Mesodermal cell (in vitro differentiated cells): ENCODE results near the gene CLK3.
"Not testable (repeated sequence)": the region's sequence is repeated elsewhere in the genome, so short reads cannot be mapped to it uniquely, and the experiment has no call there.

Source experiments
- H3K27ac ChIP-seq: 2 replicates; pipeline ENCODE4 v1.7.0; 2013; ENCODE audit warnings: mild to moderate bottlenecking, low read depth, low read length, moderate library complexity; ENCODE audit not compliant: severe bottlenecking
- H3K36me3 ChIP-seq: 2 replicates; pipeline ENCODE4 v1.7.1; 2013; ENCODE audit warnings: mild to moderate bottlenecking, low read length, moderate library complexity; ENCODE audit not compliant: control insufficient read depth, insufficient read depth
- H3K4me1 ChIP-seq: one replicate; pipeline ENCODE4 v1.7.1; 2013; ENCODE audit warnings: mild to moderate bottlenecking, low read length; ENCODE audit not compliant: insufficient read depth, control insufficient read depth, poor library complexity, severe bottlenecking
- H3K4me3 ChIP-seq: 2 replicates; pipeline ENCODE4 v1.7.0; 2013; ENCODE audit warnings: low read length, control low read depth, mild to moderate bottlenecking; ENCODE audit not compliant: insufficient read depth, poor library complexity, severe bottlenecking; ENCODE audit errors: extremely low read depth
- H3K9me3 ChIP-seq: 2 replicates; pipeline ENCODE4 v1.7.1; 2013; ENCODE audit warnings: mild to moderate bottlenecking, low read length, moderate library complexity; ENCODE audit not compliant: control insufficient read depth
- WGBS, 2 experiments: methylation state at CpG; one replicate each; pipeline ENCODE4 v1.1.5; 2013; ENCODE audit warnings: missing lambda C conversion rate in 2 of 2; ENCODE audit not compliant: insufficient coverage in 2 of 2; 5-methylcytosine and 5-hydroxymethylcytosine counted together

The CLK3 gene

DNA sequence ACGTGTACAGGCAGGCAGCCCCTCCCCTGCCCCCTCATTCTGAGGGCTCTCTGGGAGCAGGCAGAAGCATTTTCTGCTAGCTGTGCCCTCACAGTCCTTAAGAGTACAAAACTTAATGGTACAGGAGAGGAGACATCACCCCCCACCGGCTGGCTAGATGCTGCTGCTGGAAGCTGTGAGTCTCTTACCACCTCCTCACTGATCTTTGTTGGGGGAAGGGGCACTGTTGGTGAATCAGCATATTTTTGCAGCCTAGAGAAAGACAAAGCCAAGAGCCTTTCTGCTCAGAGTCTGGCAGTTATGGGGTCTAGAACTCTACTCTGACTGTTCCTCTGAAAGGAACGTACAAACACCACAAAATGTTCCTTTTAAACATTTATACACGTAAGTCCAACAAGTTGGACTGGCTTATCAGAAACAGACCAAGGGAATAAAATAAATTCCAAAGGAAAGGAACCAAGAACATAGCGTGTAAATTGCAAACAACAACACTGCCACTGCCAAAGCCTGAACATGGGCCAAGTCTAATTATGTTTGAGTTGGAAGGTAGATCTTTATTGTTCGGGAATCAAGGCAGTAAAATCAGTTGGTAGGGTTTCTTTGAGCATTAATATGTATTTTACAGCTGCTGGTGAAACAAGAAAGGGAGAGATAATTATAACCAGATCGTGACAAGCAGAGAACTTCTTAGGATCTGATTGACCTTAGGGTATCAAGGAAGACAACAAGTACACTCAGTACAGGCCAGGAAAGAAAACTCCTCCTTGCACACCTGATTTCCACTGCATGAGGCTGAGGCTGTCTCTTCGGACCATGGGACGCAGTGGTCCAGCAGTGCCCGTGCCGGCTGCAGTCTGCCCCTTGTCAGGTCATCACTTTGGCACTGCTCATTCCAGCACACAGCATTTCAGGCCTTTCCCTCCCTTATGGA, 27.4 kb downstream of the CLK3 start:
- H3K27ac ChIP-seq: peak overlapping the region; percentile 72
- no peak overlapping the region for H3K4me3 ChIP-seq
- WGBS, 2 experiments: 80 to 95% methylated on average over 8 to 9 of the region's 11 CpGs

GRCh38 chr15:74643665-74644204, 28.1 kb downstream of the CLK3 start:
- 88 to 100% methylated on average over 2 of the region's 2 CpGs for WGBS, 2 experiments
- H3K36me3 ChIP-seq: peaks cover 42% of the 10 kb centered on the region
- H3K27ac ChIP-seq: no peak overlapping the region
- H3K4me1 ChIP-seq: peaks cover 16% of the 10 kb centered on the region
- no peak overlapping the region for H3K4me3 ChIP-seq
- no peaks in the 10 kb centered on the region for H3K9me3 ChIP-seq

More for the DNA sequence above, 27.4 kb downstream of the CLK3 start:
- Histone ChIP-seq H3K4me1 (peaks cover 16% of the 10 kb centered on the region), H3K9me3 (no peaks in the 10 kb centered on the region), H3K36me3 (peaks cover 47% of the 10 kb centered on the region)

GRCh38 chr15:74646480-74646879, 30.8 kb downstream of the CLK3 start:
- Histone ChIP-seq H3K4me3 (no peak overlapping the region), H3K36me3 (peaks cover 38% of the 10 kb centered on the region), H3K9me3 (no peaks in the 10 kb centered on the region), H3K4me1 (peaks cover 16% of the 10 kb centered on the region), H3K27ac (no peak overlapping the region)

DNA sequence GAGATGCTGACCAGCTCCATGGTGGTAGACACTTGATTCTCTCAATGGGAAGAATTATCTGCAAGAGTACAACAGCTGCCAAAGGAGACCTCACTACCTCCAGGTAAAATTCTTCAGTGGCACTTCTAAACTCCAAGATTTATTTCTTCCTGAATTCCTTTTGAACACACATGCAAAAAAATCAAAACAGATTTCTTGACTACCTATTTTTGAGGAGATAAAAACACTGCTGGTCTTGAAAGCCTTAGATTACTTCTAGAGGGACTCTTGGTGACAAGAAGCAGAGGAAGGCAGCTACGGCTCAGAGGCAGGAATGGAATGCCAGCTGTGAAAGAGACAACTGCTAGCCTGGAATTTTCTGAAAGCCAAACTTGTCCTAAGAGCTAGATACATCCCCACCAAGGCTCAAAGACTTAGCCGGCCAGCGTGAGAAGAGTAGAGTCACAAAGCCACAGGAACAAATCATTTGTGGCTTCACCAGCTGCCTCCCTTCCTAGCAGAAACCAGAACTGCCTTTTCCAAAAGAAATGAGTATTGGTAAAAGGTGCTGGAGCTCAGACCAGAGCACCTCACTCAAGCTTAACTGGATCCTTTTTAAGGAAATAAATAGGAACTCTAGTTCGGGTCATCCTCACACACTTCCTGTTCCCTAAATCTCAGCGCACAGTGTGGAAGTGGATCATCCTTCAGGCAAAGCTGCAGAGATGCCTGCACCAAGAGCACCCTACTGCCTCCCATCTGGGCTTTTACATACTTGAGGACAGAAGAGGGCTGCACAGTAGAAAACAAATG, 32.6 kb downstream of the CLK3 start:
- Histone ChIP-seq H3K36me3 (peaks cover 44% of the 10 kb centered on the region), H3K4me1 (peaks cover 7% of the 10 kb centered on the region), H3K4me3 (no peak overlapping the region), H3K9me3 (no peaks in the 10 kb centered on the region), H3K27ac (no peak overlapping the region)
- 89 to 91% methylated on average over 2 to 3 of the region's 5 CpGs for WGBS, 2 experiments

GRCh38 chr15:74651242-74651741, 35.7 kb downstream of the CLK3 start:
- peaks cover 70% of the 10 kb centered on the region for H3K36me3 ChIP-seq
- WGBS, 2 experiments: 100% methylated on average over 1 to 2 of the region's 3 CpGs
- no peak overlapping the region for H3K27ac ChIP-seq
- H3K9me3 ChIP-seq: no peaks in the 10 kb centered on the region
- H3K4me3 ChIP-seq: no peak overlapping the region
- no peaks in the 10 kb centered on the region for H3K4me1 ChIP-seq

- peaks cover 67% of the 10 kb centered on the region for H3K36me3 ChIP-seq
- H3K4me1 ChIP-seq: peaks cover 9% of the 10 kb centered on the region
- H3K27ac ChIP-seq: no peak overlapping the region
- WGBS, 2 experiments: 97 to 100% methylated on average over 2 to 4 of the region's 7 CpGs
- H3K9me3 ChIP-seq: no peaks in the 10 kb centered on the region
- no peak overlapping the region for H3K4me3 ChIP-seq
These were observed 37.9 kb downstream of the CLK3 start for GRCh38 chr15:74653426-74654102.

DNA sequence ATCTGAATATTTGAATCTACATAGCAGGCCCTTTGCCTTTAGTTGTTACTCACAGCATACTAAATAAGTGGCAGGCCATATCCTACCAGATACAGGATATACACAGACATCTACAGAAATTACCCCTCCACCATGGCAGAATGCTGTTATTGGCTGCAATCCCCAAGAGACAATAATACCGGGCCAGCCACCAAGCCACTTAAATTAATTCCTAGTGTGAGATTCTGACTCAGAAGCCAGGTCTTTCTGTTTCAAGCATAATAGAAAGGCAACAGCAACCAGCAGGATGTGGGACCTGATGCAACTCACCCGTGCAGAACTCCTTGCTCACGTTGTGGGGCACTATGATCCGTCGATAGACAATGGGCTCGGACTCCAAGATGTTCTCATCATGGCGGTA, 39.8 kb downstream of the CLK3 start:
- Histone ChIP-seq H3K4me1 (peaks cover 9% of the 10 kb centered on the region), H3K9me3 (no peaks in the 10 kb centered on the region), H3K36me3 (peaks cover 53% of the 10 kb centered on the region), H3K4me3 (no peak overlapping the region), H3K27ac (no peak overlapping the region)
- 95 to 96% methylated on average over 6 to 7 of the region's 7 CpGs for WGBS, 2 experiments

DNA sequence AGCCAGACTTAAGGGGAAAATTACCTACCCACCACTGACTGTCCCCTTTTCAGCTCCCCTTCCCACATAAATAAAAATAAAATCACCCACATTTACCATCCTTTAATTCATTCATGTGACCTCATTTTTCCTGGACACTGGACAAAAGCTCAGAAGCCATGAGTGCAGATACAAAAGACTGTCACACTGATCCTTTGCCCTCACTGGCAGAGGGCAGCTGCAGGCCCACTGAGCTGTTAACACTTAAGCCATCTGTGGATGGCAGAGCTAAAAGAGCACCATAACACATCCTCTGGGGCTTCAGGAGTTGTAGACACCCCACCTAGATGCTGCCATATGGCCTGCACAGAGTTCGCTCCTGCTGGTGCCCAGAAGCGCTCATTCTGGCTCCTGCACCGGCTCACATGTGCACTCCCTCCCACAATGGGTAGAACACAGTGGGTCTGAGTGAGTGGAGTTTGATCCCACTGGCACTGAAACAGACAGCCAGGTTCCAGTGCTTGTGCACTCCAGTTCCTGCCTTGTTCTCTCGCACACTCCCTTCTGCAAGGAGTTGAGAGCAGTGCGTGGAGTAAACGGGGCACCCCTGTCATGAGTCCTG, 41.4 kb downstream of the CLK3 start:
- peak overlapping the region; percentile 23 for H3K27ac ChIP-seq
- no peaks in the 10 kb centered on the region for H3K9me3 ChIP-seq
- H3K4me3 ChIP-seq: no peak overlapping the region
- peaks cover 9% of the 10 kb centered on the region for H3K4me1 ChIP-seq
- H3K36me3 ChIP-seq: peaks cover 46% of the 10 kb centered on the region
- WGBS, 2 experiments: 97 to 100% methylated on average over 6 of the region's 6 CpGs

GRCh38 chr15:74657846-74658245, 42.2 kb downstream of the CLK3 start:
- H3K4me1 ChIP-seq: peaks cover 9% of the 10 kb centered on the region
- peaks cover 44% of the 10 kb centered on the region for H3K36me3 ChIP-seq
- H3K9me3 ChIP-seq: no peaks in the 10 kb centered on the region
- WGBS, 2 experiments: 75 to 100% methylated on average over 1 to 2 of the region's 3 CpGs
- no peak overlapping the region for H3K4me3 ChIP-seq
- H3K27ac ChIP-seq: peak overlapping the region; percentile 23

GRCh38 chr15:74661280-74661679, 45.6 kb downstream of the CLK3 start:
- not testable (repeated sequence) for H3K27ac ChIP-seq, H3K4me1 ChIP-seq, H3K4me3 ChIP-seq, H3K9me3 ChIP-seq
- 91% methylated on average over 7 of the region's 8 CpGs for WGBS, 2 experiments
- H3K36me3 ChIP-seq: peaks cover 12% of the 10 kb centered on the region
